GM10266 (cell line): ENCODE measurements around the gene DNAJC1.
A peak's percentile ranks its signal among the peaks of the same experiment; 100 is the strongest.

Experiments used
- DNase-seq: peaks from one replicate; pipeline ENCODE4 v3.0.0; 2012; ENCODE audit errors: extremely low spot score
- CTCF ChIP-seq: IDR thresholded peaks from 2 replicates; pipeline ENCODE4 v1.5.1; 2012; ENCODE audit warnings: mild to moderate bottlenecking, low read depth; ENCODE audit not compliant: control insufficient read depth, insufficient read depth; ENCODE audit errors: missing control alignments

The DNAJC1 gene

GRCh38 chr10:21981118-21981517, 22.4 kb downstream of the DNAJC1 start:
- DNase-seq: no peak

GRCh38 chr10:21980691-21981090, 22.8 kb downstream of the DNAJC1 start:
- no peak for TF ChIP-seq CTCF
- no peak for DNase-seq

More at GRCh38 chr10:21981118-21981517, 22.4 kb downstream of the DNAJC1 start:
- no peak for TF ChIP-seq CTCF

GRCh38 chr10:21978191-21978862, 25.2 kb downstream of the DNAJC1 start:
- TF ChIP-seq CTCF: no peak
- DNase-seq: no peak

GRCh38 chr10:21976739-21977138, 26.8 kb downstream of the DNAJC1 start:
- no peak for DNase-seq
- TF ChIP-seq CTCF: no peak

- TF ChIP-seq CTCF: no peak
- no peak for DNase-seq
Observed at GRCh38 chr10:21976280-21976679, 27.2 kb downstream of the DNAJC1 start.

GRCh38 chr10:21975378-21975990, 28.0 kb downstream of the DNAJC1 start:
- DNase-seq: no peak
- TF ChIP-seq CTCF: no peak

- no peak for TF ChIP-seq CTCF
- peak; percentile 5 for DNase-seq
Observed at GRCh38 chr10:21972584-21972983, 30.9 kb downstream of the DNAJC1 start.
